Esophagus muscularis mucosa (tissue), 4 donors: ENCODE measurements around the gene AGGF1. TPM values are rescaled to one million over a fixed set of nuclear protein-coding genes. Genes with fewer than 3 reads are reported as not detected.
"Not testable (repeated sequence)": the region's sequence is repeated elsewhere in the genome, so short reads cannot be mapped to it uniquely, and the experiment has no call there.

Experiments
- DNase-seq: peaks from one replicate; pipeline ENCODE4 v3.0.0-alpha.2; 2017; ENCODE audit errors: extremely low spot score
- H3K27ac ChIP-seq, 4 donors: fragments of 200-600 bp; sonication (generic); replicated peaks in 1 of 4; 1 replicate in 3 of 4; 2 replicates in 1 of 4; pipeline ENCODE4 v1.5.1; 2016 to 2019; ENCODE audit warnings: mild to moderate bottlenecking in 1 of 4
- H3K27me3 ChIP-seq, 4 donors: fragments of 200-600 bp; sonication (generic); one replicate each; pipeline versions ENCODE4 v1.5.1 to v1.6.0; 2016 to 2019
- H3K36me3 ChIP-seq, 4 donors: fragments of 200-600 bp; sonication (generic); one replicate each; pipeline ENCODE4 v1.5.1; 2016 to 2019
- H3K4me1 ChIP-seq, 4 donors: fragments of 200-600 bp; sonication (generic); one replicate each; pipeline ENCODE4 v1.5.1; 2016 to 2019
- H3K4me3 ChIP-seq, 4 donors: fragments of 200-600 bp; sonication (generic); 1 replicate in 2 of 4; 2 replicates in 2 of 4; pipeline ENCODE4 v1.5.1; 2016 to 2019; ENCODE audit warnings: mild to moderate bottlenecking in 4 of 4, moderate library complexity in 1 of 4
- H3K9me3 ChIP-seq, 4 donors: fragments of 200-600 bp; sonication (generic); 1 replicate in 3 of 4; 2 replicates in 1 of 4; pipeline ENCODE4 v1.5.1; 2016 to 2019
- EP300 ChIP-seq: sonication (generic); formaldehyde crosslinking; IDR thresholded peaks from one replicate; pipeline ENCODE4 v1.6.1; 2017; ENCODE audit warnings: antibody characterized with exemption
- POLR2A ChIP-seq: fragments of 450-650 bp; IDR thresholded peaks from one replicate; pipeline ENCODE4 v1.6.1; 2017; ENCODE audit warnings: antibody characterized with exemption, moderate library complexity, mild to moderate bottlenecking, low read depth
- POLR2AphosphoS5 ChIP-seq, 2 donors: sonication (generic); formaldehyde crosslinking; IDR thresholded peaks; one replicate each; pipeline ENCODE4 v1.6.1; 2017; ENCODE audit warnings: antibody characterized with exemption in 2 of 2
- WGBS: methylation state at CpG from one replicate; pipeline ENCODE4 v1.1.5; 2018; 5-methylcytosine and 5-hydroxymethylcytosine counted together
- intact Hi-C: fragments of 100-400 bp; cut with DNase I; formaldehyde crosslinking; loops from one replicate; pipeline ENCODE4 v1.15.1; 2023
- total RNA-seq, 4 donors: library from RNA; depleted of rRNA; stranded (reverse); fragments of >200 nt; gene quantifications; one replicate each; pipeline versions ENCODE4 v1.1.0 to v1.2.1, GENCODE V29; 2016
- TF ChIP-seq, protein P1 (sequence below), 3 experiments: fragments of 200-600 bp in 2 of 3; fragments of 450-650 bp in 1 of 3; sonication (generic) in 2 of 3; IDR thresholded peaks; one replicate each; pipeline ENCODE4 v1.5.1; 2017 to 2019; ENCODE audit warnings: antibody characterized with exemption in 3 of 3, mild to moderate bottlenecking in 2 of 3, moderate library complexity in 1 of 3

AGGF1 gene
- total RNA-seq, 4 donors from 2014 or later, result 16.4 to 25.0 (median 22.7) TPM

DNA sequence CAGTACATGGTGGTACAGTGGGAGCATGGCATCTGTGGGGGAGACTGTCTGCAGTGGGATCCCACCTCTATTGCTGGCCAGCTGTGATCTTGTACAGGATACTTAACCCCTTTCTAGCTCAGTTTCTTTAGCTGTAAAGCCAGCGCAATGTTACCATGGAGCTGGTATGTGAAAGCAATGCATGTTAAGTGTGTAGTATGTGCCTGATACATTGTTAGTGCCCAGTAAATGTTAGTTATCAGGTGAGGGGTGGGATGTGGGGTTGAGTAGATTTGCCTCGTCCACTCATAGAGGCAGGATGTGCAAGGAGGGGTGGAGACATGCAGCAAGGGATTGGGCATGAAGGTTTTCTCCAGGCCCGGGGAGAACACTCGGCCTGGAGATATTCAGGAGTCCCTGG lies 44.5 kb downstream of the AGGF1 start:
- no peak overlapping the region for H3K4me3 ChIP-seq
- H3K27me3 ChIP-seq, result no peaks in the 10 kb centered on the region
- intact Hi-C loops, result loop anchor here (5.0 kb wide), 2 partner anchors 42 to 418 kb away; partner anchors contain the start of genes AGGF1 and WDR41
- H3K36me3 ChIP-seq, result no peaks in the 10 kb centered on the region
- WGBS, result 91% methylated on average over 4 of the region's 4 CpGs
- no peak for DNase-seq
- H3K9me3 ChIP-seq, result no peaks in the 10 kb centered on the region
- no peak overlapping the region for H3K27ac ChIP-seq
- TF ChIP-seq EP300, result no peak
- no peak for TF ChIP-seq POLR2A
- TF ChIP-seq POLR2AphosphoS5 (IDR thresholded peaks at IDR 0.05), result no peak
- TF ChIP-seq, protein P1, sequence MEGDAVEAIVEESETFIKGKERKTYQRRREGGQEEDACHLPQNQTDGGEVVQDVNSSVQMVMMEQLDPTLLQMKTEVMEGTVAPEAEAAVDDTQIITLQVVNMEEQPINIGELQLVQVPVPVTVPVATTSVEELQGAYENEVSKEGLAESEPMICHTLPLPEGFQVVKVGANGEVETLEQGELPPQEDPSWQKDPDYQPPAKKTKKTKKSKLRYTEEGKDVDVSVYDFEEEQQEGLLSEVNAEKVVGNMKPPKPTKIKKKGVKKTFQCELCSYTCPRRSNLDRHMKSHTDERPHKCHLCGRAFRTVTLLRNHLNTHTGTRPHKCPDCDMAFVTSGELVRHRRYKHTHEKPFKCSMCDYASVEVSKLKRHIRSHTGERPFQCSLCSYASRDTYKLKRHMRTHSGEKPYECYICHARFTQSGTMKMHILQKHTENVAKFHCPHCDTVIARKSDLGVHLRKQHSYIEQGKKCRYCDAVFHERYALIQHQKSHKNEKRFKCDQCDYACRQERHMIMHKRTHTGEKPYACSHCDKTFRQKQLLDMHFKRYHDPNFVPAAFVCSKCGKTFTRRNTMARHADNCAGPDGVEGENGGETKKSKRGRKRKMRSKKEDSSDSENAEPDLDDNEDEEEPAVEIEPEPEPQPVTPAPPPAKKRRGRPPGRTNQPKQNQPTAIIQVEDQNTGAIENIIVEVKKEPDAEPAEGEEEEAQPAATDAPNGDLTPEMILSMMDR (IDR thresholded peaks at IDR 0.05), result no peak
- H3K4me1 ChIP-seq, result peaks cover 4 to 18% (median 12%) of the 10 kb centered on the region in 4 donors

DNA sequence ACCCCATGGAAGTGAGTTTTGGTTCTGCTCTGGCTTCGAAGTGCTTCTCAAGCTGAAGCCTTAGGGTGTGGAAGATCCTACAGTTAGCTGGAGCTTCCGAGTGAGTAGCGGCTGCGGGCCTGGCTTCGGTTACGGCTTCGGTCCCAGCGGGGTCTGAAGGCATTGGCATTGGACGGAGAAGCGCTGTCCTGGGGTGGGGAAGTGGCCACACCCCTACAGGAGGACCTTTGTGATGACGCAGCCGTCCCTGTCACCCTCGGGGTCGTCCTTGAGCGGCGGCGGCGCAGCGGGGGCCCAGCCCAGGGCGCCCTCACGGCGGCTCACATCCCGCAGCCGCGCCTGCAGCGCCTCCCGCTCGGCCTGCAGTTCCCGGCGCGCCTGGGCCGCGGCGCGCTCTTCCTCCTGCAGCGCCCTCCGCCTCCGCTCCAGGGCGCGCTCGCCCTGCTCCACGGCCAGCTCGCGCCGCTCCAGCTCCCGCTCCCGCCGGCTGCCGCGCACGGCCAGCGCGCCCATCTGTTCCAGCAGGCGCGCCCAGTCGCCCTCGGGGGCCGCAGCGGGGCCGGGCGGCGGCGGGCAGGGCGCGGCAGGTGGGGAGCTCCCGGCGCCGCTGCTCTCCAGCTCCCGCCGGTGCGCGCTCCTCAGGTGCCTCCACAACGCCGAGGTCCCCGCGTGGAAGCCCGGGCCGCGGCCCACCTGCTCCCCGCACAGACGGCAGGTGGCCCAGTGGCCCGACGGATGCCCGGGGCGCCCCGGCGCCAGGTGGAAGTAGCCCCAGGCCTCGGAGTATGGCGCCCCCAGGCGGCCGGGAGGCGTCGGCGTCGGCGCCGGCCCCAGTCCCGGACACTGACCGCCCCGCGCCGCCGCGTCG lies 47.0 kb downstream of the AGGF1 start:
- no peak for TF ChIP-seq POLR2AphosphoS5 (IDR thresholded peaks at IDR 0.05)
- TF ChIP-seq, protein P1 (IDR thresholded peaks at IDR 0.05), result peak; percentile 68 to 79 (median 73)
- no peaks in the 10 kb centered on the region for H3K27me3 ChIP-seq
- intact Hi-C loops, result loop anchor here (5.0 kb wide), 2 partner anchors 45 to 415 kb away; partner anchors contain the start of genes AGGF1 and WDR41
- H3K4me1 ChIP-seq, result peaks cover 4 to 18% (median 12%) of the 10 kb centered on the region in 4 donors
- peak overlapping the region; percentile 76 to 85 (median 78) for H3K27ac ChIP-seq
- peak overlapping the region; percentile 64 to 77 (median 66) for H3K4me3 ChIP-seq
- no peaks in the 10 kb centered on the region for H3K36me3 ChIP-seq
- 23% methylated on average over 21 of the region's 105 CpGs for WGBS
- H3K9me3 ChIP-seq, result no peaks in the 10 kb centered on the region
- no peak for DNase-seq

DNA sequence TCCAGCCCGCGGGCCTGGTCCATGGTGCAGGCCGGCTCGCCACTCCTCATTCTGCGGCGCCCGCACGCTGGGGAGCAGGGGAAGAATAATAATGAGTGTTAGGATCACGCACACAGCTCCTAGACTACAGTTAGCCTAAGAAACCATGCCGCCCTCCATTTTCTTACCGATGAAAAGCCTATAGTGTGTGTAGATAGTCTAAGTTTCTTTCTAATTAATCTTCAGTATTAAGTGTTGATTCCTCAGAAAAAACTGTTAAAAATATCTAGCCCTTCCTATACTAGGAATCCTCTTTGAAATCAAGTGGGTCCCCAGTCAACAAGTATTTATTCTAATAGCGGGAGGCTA lies 47.6 kb downstream of the AGGF1 start:
- intact Hi-C loops, result loop anchor here (5.0 kb wide), 2 partner anchors 46 to 414 kb away; partner anchors contain the start of genes AGGF1 and WDR41
- 21% methylated on average over 12 of the region's 12 CpGs for WGBS
- Histone ChIP-seq H3K4me1 (peaks cover 4 to 18% (median 12%) of the 10 kb centered on the region in 4 donors), H3K4me3 (peak overlapping the region; percentile 64 to 77 (median 66)), H3K27me3 (no peaks in the 10 kb centered on the region), H3K9me3 (no peaks in the 10 kb centered on the region), H3K27ac (peak overlapping the region; percentile 76 to 85 (median 78)), H3K36me3 (no peaks in the 10 kb centered on the region)
- no peak for DNase-seq
- TF ChIP-seq, protein P1 (IDR thresholded peaks at IDR 0.05), result peak in 1 of 3 experiments; percentile 2
- TF ChIP-seq EP300, result no peak

DNA sequence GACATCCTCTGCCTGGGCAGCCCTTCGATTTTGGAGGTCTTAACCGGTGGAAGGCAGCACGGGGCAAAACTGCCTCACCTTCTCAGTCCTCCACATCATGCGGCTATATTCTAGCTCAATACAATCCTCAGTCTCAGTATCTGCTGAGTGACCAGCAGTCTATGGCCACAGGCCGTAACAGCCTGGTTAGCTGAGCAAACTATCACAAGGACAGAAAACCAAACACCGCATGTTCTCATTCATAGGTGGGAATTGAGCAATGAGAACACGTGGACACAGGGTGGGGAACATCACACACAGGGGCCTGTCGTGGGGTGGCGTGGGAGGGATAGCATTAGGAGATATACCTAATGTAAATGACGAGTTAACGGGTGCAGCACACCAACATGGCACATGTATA lies 50.3 kb downstream of the AGGF1 start:
- not testable (repeated sequence) for H3K9me3 ChIP-seq, DNase-seq, H3K4me3 ChIP-seq, H3K27ac ChIP-seq, H3K27me3 ChIP-seq
- Histone ChIP-seq H3K36me3 (peaks cover 0 to 13% (median 2%) of the 10 kb centered on the region in 4 donors), H3K4me1 (peaks cover 6 to 18% (median 12%) of the 10 kb centered on the region in 4 donors)
- intact Hi-C loops, result loop anchor here (10.0 kb wide), 1 partner anchor 476 kb away; no protein-coding TSS in a partner anchor
- WGBS, result 88% methylated on average over 8 of the region's 11 CpGs

DNA sequence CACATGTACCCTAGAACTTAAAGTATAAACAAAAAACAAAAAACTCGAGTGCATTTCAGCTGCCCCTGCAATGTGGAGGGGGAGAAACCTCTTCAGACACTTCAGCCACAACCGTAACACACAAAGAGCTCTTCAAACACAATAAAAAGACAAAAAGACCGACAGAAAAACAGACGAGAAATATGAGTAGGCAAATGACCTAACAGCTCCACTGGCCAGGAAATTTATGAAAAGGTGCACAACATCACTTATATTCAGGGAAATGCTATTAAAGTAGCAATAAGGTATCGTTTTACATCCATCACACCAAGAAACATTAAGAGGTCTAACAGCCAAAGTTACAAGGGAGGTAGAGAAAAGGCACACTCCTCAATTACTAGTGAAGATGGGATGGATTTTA lies 50.7 kb downstream of the AGGF1 start:
- WGBS, result 84% methylated on average over 5 of the region's 5 CpGs
- intact Hi-C loops, result loop anchor here (10.0 kb wide), 1 partner anchor 476 kb away; no protein-coding TSS in a partner anchor
- Histone ChIP-seq H3K36me3 (peaks cover 0 to 13% (median 2%) of the 10 kb centered on the region in 4 donors), H3K4me1 (peaks cover 10 to 21% (median 15%) of the 10 kb centered on the region in 4 donors), H3K27me3 (no peaks in the 10 kb centered on the region), H3K9me3 (no peaks in the 10 kb centered on the region), H3K27ac (no peak overlapping the region), H3K4me3 (no peak overlapping the region)
- TF ChIP-seq POLR2A, result no peak
- TF ChIP-seq EP300, result no peak
- DNase-seq, result no peak
